GM12873 (cell line): ENCODE data around the gene PRKAG1.

Experiments
- CTCF ChIP-seq: IDR thresholded peaks from 2 replicates; pipeline ENCODE4 v1.5.1; 2012; ENCODE audit warnings: low read depth, mild to moderate bottlenecking, moderate library complexity, low read length, control low read depth; ENCODE audit not compliant: insufficient read depth; ENCODE audit errors: missing control alignments

PRKAG1 gene

GRCh38 chr12:49028666-49029275, 10.2 kb upstream of the PRKAG1 start:
- TF ChIP-seq CTCF: no peak

GRCh38 chr12:49027846-49028555, 9.4 kb upstream of the PRKAG1 start:
- no peak for TF ChIP-seq CTCF

- TF ChIP-seq CTCF: no peak
Measured at GRCh38 chr12:49026678-49027480, 8.3 kb upstream of the PRKAG1 start.

GRCh38 chr12:49026101-49026500, 7.5 kb upstream of the PRKAG1 start:
- no peak for TF ChIP-seq CTCF

- no peak for TF ChIP-seq CTCF
Measured at GRCh38 chr12:49025463-49025862, 6.9 kb upstream of the PRKAG1 start.

GRCh38 chr12:49024543-49024942, 6.0 kb upstream of the PRKAG1 start:
- TF ChIP-seq CTCF: no peak

- TF ChIP-seq CTCF: no peak
Measured at GRCh38 chr12:49023812-49024211, 5.2 kb upstream of the PRKAG1 start.
